ENCODE data around the gene KLHL29.

The KLHL29 gene

DNA sequence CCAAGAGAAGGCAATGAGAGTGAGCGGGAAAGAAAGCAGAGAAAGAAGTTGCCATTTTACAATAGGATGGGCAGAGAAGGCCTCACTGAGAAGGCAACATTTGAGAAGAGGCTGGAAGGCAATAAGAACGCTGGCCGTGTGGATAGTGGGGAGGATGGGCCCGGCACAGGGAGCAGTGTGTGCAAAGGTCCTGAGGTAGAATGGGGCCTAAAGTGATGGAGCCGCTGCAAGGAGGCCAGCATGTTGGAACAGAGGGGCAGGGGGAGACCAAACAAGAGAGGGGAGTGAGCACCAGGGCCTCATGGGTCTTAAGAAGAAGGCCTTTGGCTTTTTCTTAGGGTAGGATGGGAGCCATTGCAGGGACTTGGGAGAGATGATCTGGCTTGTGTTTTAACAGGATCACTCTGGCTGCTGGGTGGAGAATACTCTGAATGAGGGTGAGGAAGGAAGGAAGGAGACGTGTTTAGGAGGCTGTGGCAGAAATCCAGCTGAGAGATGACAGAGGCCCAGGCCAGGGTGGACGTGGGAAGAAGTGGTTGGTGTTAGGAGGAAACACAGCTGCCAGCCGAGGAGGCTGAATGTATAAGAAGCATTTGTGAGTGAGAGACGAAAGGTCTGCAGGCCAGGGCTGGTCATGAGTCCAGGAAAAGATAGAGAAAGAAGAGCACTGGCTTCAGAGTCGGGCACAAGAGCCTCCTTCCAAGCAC lies 159.8 kb downstream of the KLHL29 start:
- TF ChIP-seq, protein P1, sequence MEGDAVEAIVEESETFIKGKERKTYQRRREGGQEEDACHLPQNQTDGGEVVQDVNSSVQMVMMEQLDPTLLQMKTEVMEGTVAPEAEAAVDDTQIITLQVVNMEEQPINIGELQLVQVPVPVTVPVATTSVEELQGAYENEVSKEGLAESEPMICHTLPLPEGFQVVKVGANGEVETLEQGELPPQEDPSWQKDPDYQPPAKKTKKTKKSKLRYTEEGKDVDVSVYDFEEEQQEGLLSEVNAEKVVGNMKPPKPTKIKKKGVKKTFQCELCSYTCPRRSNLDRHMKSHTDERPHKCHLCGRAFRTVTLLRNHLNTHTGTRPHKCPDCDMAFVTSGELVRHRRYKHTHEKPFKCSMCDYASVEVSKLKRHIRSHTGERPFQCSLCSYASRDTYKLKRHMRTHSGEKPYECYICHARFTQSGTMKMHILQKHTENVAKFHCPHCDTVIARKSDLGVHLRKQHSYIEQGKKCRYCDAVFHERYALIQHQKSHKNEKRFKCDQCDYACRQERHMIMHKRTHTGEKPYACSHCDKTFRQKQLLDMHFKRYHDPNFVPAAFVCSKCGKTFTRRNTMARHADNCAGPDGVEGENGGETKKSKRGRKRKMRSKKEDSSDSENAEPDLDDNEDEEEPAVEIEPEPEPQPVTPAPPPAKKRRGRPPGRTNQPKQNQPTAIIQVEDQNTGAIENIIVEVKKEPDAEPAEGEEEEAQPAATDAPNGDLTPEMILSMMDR (IDR thresholded peaks at IDR 0.05): no peak
- Histone ChIP-seq H3K4me3 (no peak overlapping the region), H3K27ac (no peak overlapping the region)
- no peak for DNase-seq (ENCODE audit: low spot score)

DNA sequence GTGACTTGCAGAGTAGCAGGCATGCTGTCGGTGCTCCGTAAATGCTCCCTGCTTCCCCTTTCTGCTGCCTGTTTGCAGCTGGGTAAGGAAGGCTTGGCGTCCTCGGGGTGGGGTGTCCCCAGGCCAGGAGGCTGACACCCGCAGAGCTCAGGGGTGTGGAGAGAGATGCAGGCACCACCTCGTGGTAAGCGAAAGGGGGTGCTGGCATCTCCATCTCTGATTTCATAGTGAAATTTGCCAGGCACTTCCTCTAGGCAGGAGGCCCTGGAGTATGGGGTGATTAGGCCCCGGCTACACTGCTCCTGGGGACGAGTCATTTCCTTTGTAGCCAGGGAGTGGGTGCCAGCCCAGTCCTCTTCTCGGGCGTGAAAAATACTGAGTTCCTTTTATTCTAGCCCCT lies 160.4 kb downstream of the KLHL29 start:
- Histone ChIP-seq H3K27ac (no peak overlapping the region), H3K4me3 (no peak overlapping the region)
- TF ChIP-seq, protein P1 (IDR thresholded peaks at IDR 0.05): no peak
- DNase-seq (ENCODE audit: low spot score): no peak

DNA sequence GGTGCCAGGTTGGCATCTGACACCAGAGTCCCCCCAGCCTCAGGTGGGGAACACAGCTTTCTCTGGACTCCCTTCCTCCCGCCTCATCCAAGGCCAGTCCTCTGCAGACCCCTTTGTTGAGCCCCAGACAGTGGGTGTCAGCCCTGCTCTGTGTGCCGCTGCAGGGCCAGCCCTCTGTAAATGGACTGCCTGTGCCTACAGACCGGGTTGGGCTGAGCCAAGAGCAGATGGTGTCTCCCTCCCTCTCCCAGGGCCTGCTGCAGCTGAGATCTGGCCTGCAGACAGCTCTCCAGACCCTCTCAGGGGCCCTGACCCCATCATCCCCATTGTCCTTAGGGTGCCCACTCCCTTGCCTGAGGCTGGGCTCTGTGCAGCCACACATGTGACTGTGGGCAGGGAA lies 160.8 kb downstream of the KLHL29 start:
- no peak overlapping the region for H3K27ac ChIP-seq
- TF ChIP-seq, protein P1 (IDR thresholded peaks at IDR 0.05): no peak
- no peak for DNase-seq (ENCODE audit: low spot score)
- H3K4me3 ChIP-seq: no peak overlapping the region

DNA sequence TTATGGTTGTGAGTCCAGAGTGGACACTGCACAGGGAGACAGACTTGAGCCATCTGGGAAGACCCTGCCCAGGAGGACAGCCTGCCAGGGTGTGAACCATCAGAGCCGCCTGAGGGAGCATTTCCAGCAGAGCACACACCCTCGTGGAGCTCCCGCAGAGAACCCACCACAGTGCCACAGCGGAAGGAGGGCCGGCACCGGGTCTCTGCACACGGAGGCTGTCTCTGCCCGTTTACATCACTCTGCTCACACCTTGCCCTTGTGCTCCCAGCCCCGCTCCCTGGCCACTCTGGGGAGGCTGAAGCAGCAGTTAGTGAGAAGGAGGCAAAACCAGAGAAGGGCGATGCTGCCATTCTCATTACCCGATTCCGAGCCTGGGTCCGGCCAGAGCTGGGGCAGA lies 161.9 kb downstream of the KLHL29 start:
- Histone ChIP-seq H3K4me3 (no peak overlapping the region), H3K27ac (no peak overlapping the region)
- no peak for DNase-seq (ENCODE audit: low spot score)
- TF ChIP-seq, protein P1 (IDR thresholded peaks at IDR 0.05): no peak

DNA sequence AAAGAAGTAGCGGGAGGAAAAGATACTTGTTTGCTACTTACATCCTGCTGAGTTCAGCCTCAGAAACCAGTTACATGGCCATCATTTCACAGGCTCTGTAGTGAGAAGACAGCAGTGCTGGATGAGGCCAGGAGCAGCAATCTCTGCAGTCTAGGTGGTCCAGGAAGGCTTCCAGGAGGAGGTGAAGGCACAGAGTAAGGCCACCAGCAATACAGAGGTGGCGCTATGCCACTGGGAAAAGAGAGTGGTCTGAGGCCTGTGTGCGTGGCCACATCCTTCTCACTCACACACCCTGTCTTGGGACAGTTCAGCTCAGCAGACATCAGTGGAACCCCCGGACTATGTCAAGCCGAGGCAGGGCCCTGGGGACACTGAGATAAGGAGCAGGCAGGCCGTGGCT lies 162.7 kb downstream of the KLHL29 start:
- H3K27ac ChIP-seq: no peak overlapping the region
- TF ChIP-seq, protein P1 (IDR thresholded peaks at IDR 0.05): no peak
- no peak for DNase-seq (ENCODE audit: low spot score)
- H3K4me3 ChIP-seq: no peak overlapping the region

DNA sequence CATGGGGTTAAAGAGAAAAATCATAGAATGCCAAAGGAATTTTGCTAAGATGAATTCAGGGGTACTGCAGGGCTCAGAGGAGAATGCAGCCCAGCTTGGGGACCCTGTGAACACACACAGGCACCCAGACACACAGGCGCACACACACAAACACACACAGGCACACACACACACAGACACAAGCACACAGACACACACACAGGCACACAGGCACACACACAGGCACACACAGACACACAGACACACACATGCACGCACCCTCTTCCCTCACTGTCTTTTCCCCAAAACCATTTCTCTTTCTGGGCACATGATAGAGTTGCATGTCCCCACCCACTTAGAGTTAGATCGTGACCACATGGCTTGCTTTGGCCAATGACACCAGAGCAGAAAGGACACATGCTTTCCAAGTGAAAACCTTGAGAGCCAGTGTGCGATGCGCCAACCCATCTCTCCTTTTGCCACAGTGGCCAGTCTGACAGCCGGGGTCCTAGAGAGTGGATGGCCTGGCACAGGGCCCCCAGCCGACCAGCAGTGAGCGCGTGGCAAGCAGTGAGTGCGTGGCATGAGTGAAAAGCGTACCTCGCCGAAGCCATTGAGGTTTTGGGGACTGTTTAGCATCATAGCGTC lies 163.3 kb downstream of the KLHL29 start:
- H3K4me3 ChIP-seq: no peak overlapping the region
- TF ChIP-seq, protein P1 (IDR thresholded peaks at IDR 0.05): no peak
- no peak for DNase-seq (ENCODE audit: low spot score)
- no peak overlapping the region for H3K27ac ChIP-seq

DNA sequence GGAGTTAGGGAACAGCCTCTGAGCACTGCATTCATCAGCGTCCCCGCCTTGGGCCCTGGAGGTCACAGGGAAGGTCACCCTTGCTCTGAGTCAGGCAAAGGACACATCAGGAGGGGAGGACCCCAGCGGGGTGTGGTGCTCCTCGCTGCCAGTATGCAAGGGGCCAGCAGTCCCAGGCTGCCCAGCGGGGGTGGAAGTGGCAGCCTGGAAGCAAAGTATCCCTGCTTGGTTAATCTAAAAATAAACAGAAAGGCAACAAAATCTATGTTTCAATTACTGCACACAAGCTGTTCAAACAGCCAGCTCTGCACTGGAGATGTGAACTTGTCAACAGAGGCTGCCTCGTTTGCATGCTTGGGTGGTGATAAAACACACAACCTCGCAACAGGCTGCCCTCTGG lies 164.1 kb downstream of the KLHL29 start:
- no peak overlapping the region for H3K4me3 ChIP-seq
- DNase-seq (ENCODE audit: low spot score): no peak
- TF ChIP-seq, protein P1 (IDR thresholded peaks at IDR 0.05): no peak
- H3K27ac ChIP-seq: no peak overlapping the region
